GM18499 (cell line): ENCODE measurements around the gene PANK4.

Experiments
- ATAC-seq: cut with Tn5 transposase; IDR thresholded peaks from one replicate; pipeline ENCODE4 v1.9.1; 2021; ENCODE audit warnings: moderate number of reproducible peaks; ENCODE audit not compliant: insufficient read depth, unreplicated experiment

PANK4 gene

GRCh38 chr1:2516946-2517345 lies 9.4 kb downstream of the PANK4 start:
- ATAC-seq: no peak

GRCh38 chr1:2516124-2516523 lies 10.3 kb downstream of the PANK4 start:
- no peak for ATAC-seq

GRCh38 chr1:2515763-2516080 lies 10.7 kb downstream of the PANK4 start:
- no peak for ATAC-seq

GRCh38 chr1:2514863-2515762 lies 11.3 kb downstream of the PANK4 start:
- no peak for ATAC-seq

- no peak for ATAC-seq
These were observed 12.3 kb downstream of the PANK4 start for GRCh38 chr1:2513939-2514652.

GRCh38 chr1:2512862-2513421 lies 13.5 kb downstream of the PANK4 start:
- ATAC-seq: no peak

- ATAC-seq: no peak
These were observed 15.8 kb downstream of the PANK4 start for GRCh38 chr1:2510366-2511155.

- no peak for ATAC-seq
These were observed 16.8 kb downstream of the PANK4 start for GRCh38 chr1:2509589-2509988.

- no peak for ATAC-seq
These were observed 17.6 kb downstream of the PANK4 start for GRCh38 chr1:2508751-2509150.

GRCh38 chr1:2508180-2508579 lies 18.2 kb downstream of the PANK4 start:
- no peak for ATAC-seq

- ATAC-seq: no peak
These were observed 18.6 kb downstream of the PANK4 start for GRCh38 chr1:2507744-2508155.

- ATAC-seq: no peak
These were observed 19.4 kb downstream of the PANK4 start for GRCh38 chr1:2506901-2507565.

GRCh38 chr1:2506007-2506860 lies 20.2 kb downstream of the PANK4 start:
- no peak for ATAC-seq

GRCh38 chr1:2505461-2505994 lies 20.9 kb downstream of the PANK4 start:
- ATAC-seq: no peak

- no peak for ATAC-seq
These were observed 21.5 kb downstream of the PANK4 start for GRCh38 chr1:2504949-2505272.

- ATAC-seq: no peak
These were observed 22.0 kb downstream of the PANK4 start for GRCh38 chr1:2504225-2504948.

GRCh38 chr1:2503554-2504224 lies 22.7 kb downstream of the PANK4 start:
- no peak for ATAC-seq
